ENCODE measurements around the gene PFKFB4. TPM values are rescaled to one million over a fixed set of nuclear protein-coding genes. Genes with fewer than 3 reads are reported as not detected.
A peak's percentile ranks its signal among the peaks of the same experiment; 100 is the strongest.

The PFKFB4 gene
- total RNA-seq, 2 experiments from 2014 or later = 21.6 to 24.9 TPM

DNA sequence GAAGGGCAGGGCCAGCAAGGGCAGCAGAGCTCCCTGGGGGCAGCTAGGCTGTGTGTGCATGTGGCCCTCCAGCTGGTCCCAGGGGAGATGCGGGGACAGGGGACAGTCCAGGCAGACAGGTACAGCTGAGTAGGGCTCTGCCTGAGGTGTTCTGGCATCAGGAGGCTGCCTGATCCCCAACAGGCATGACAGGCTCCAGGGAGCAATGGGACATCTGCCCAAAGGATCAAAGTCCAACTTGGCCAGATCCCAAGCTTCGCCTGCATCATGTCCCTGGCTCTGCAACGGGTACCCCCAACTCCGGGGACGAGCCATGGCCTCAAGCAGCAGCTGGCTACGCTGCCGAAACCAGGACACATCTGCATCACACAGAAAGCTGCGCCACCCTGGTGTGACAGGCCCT, 88.3 kb downstream of the PFKFB4 start:
- H3K4me3 Mint-ChIP-seq = peak overlapping the region; percentile 87
- no peaks in the 10 kb centered on the region for H3K9me3 Mint-ChIP-seq
- H3K36me3 Mint-ChIP-seq (ENCODE audit: low read depth) = peaks cover 54% of the 10 kb centered on the region
- no peaks in the 10 kb centered on the region for H3K27me3 Mint-ChIP-seq
- POLR2A ChIA-PET = interaction anchor here (0.5 to 0.6 kb wide), 2 partner anchors 22 to 1386 kb away, joined by 3 read pairs; partner anchors contain the start of gene ATRIP
- peak overlapping the region; percentile 97 for H3K27ac Mint-ChIP-seq
- CTCF ChIA-PET = interaction anchor here (6.5 kb wide), 1 partner anchor 32 kb away, joined by 34 read pairs; no protein-coding TSS in a partner anchor
- peaks cover 52% of the 10 kb centered on the region for H3K4me1 Mint-ChIP-seq
- no peak for DNase-seq

Small RNA genes within 50 kb of the gene (microRNA-seq; reads per million reads assigned to microRNA genes)
- gene MIR6823 (ENCODE audit: borderline microRNAs expressed, borderline replicate concordance) (not detected), gene MIR711 (ENCODE audit: borderline microRNAs expressed, borderline replicate concordance) (not detected)

Other genes with a start within 250 kb of the PFKFB4 start
- gene SPINK8, start 223.1 kb downstream of the PFKFB4 start, total RNA-seq = not detected
- not detected for gene FBXW12, start 184.6 kb downstream of the PFKFB4 start, total RNA-seq
- gene PLXNB1, start 126.7 kb downstream of the PFKFB4 start, total RNA-seq = 1 to 10 TPM; 2.3 to 2.5 TPM
- 10 to 100 TPM; 11.6 to 15.1 TPM for gene CCDC51, start 116.7 kb downstream of the PFKFB4 start, total RNA-seq
- 100 to 1,000 TPM; 285 to 290 TPM for gene TMA7, start 116.5 kb downstream of the PFKFB4 start, total RNA-seq
- 10 to 100 TPM; 17.4 to 19.4 TPM for gene ATRIP, start 110.1 kb downstream of the PFKFB4 start, total RNA-seq
- gene SHISA5, start 52.6 kb downstream of the PFKFB4 start, total RNA-seq = 100 to 1,000 TPM; 266 to 271 TPM
- not detected for gene UCN2, start 7.0 kb upstream of the PFKFB4 start, total RNA-seq
- 1 to 10 TPM in 1 of 2 experiments, under 1 TPM in 1; 0.52 to 1.3 TPM for gene COL7A1, start 38.5 kb upstream of the PFKFB4 start, total RNA-seq
- gene UQCRC1, start 52.8 kb upstream of the PFKFB4 start, total RNA-seq = 100 to 1,000 TPM; 150 to 157 TPM
- under 1 TPM; 0.32 to 0.33 TPM for gene TMEM89, start 65.0 kb upstream of the PFKFB4 start, total RNA-seq
- gene SLC26A6, start 78.7 kb upstream of the PFKFB4 start, total RNA-seq = 10 to 100 TPM; 41.3 to 45.7 TPM
- gene CELSR3, start 106.1 kb upstream of the PFKFB4 start, total RNA-seq = 1 to 10 TPM; 7.9 to 8.6 TPM
- 10 to 100 TPM; 41.5 to 42.6 TPM for gene NCKIPSD, start 129.1 kb upstream of the PFKFB4 start, total RNA-seq
- 10 to 100 TPM; 56.6 to 61.2 TPM for gene IP6K2, start 160.4 kb upstream of the PFKFB4 start, total RNA-seq